ENCODE measurements around the gene TGFBR2.

Gene TGFBR2

DNA sequence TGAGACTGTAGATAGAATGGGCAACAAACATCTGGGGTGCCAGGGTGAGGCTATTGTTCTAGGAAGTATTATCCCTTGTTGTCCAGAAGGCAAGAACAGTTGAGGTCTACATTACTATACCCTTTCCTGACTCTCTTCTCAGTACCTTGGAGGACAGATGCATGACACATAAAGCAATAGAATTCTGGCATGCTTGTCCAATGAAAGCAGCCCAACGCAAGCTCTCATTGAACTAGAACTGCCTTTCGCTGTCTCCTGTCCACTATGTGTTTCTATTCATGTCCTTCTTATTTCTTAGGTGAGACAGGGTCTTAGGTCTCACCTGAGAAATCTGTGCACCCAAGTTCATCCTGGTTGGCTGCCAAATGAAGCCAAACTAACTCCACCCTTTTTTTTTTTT is 68.6 kb downstream of the TGFBR2 start:
- DNase-seq: no peak

DNA sequence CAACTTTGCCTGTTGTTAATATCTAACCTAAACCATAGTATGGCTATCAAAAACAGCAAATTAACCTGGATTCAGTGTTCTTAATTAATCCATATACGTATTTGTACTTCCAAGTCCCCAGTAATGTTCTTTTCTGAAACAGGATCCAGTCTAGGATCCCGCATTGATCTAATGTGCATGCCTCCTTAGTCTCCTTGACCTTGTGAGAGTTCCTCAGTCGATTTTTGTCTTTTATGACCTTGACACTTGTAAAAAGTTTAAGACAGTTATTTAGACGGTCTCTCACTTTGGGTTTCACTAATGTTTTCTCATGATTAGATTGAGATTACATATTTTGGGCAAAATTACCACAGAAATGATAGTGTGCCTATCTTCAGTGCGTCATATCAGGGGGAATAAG is 69.4 kb downstream of the TGFBR2 start:
- no peak for DNase-seq

DNA sequence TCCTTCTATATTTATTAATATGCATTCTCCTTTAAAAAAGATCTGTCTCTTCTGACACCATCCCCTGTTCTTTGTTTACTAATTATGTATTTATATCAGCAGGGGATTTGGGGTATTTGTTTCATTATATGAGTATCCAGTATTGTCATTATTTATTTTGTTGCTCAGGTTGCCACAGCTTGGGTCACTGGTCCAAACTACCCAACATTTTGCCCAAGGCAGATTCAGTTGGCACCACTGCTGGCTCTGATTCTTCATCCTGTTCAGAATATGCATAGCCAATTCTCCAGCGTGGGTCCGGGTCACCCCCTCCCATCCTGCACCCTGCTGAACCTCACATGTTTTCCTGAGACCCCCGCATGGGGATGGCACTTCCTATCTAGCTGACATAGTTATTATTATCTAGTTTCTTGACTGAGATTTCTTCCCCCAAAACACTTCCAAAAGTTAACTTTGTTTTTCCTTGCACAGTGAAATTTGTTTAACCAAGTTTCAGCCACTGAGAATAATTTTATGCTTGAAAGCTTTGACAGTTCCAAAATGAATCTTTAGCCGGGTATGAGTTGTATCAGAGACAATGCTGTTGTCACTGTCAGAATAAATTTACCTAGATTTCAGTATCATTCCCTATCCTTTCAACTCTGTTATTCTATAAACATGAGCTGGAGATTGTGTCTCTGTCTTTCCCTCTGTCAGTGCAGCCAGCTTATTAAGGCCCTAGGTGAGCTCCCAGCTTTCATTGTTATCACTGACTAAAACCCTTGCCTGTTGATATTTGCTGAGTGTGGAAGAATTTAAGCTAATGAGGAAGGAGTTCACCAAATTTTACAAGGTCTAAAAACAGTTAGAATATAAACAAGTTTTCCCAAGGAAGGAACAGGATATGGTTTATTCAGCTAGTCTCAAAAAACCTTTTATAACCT is 70.3 kb downstream of the TGFBR2 start:
- DNase-seq: no peak

DNA sequence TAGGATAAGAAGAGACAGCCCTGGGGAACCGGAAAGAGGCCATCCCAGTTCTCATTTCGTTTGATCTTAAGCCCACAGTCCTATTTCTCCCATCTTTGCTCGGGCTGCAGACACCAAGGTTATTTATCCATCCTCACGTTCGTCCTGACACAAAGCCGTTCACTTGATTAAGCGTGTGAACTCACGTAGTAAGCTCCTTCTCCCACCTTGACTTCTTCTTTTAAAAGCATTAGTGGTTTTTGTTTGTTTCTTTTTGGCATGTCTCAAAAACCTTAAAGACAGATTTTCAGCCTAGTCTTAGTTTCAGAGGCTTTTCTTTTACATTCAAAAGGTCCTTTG is 70.9 kb downstream of the TGFBR2 start:
- no peak for DNase-seq

DNA sequence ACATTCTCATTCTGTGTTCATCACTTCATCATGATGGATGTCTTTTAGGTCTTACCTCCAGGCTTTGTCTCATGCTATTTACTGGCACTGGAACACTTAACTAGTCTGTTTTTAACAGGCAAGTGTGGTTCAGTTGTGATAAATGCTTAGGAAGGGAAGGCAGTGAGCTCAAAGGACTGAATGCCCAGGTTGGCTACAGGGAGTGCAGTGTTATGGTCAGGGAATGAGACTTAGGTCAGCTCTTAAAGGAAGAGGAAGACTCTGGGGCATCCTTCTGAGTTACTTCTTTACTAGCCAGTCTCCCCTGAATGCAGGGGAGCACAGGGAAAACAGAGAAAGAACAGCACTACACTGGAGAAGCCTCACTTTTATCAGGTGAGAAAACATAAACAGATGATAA is 72.6 kb downstream of the TGFBR2 start:
- DNase-seq: no peak

DNA sequence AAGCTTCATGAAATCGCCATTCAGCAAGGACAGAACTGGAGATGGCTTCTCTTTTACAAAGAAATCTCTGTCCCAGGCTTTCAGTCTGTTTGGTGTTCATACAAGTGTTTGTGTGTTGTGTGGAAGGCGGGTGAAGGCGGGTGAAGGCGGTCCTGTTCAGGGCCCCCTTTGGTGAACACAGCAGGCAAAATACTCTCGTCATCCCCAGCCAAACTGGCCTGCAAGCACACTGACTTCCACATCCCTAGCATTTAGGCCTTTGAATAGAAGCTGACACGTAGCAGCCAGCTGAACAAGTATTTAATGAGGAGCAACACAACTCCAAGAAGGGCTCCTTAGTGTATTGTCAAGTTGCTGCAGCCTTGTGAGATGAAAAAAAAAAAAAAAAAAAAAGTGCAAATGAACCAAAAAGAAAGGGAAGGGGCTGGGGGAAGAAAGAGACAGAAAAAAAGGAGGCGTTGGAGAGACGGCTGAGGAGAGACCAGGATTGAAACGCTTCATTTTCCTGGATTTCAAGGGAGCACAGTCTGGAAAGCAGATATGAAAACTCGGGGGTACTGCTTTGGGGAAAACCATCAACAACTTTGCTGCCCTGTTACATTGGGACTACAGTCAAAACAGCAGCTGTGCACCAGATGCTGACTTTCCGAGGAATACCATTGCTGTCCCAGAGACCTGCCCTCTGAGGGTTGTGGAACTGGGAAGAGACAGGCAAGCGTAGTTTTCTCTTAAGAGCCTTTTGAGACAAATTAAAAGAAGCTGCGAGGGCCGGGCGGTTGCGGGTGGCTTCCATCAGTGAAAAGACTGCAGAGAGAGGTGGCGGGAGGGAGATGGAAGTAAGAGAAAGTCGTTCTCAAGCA is 74.6 kb downstream of the TGFBR2 start:
- DNase-seq: no peak

DNA sequence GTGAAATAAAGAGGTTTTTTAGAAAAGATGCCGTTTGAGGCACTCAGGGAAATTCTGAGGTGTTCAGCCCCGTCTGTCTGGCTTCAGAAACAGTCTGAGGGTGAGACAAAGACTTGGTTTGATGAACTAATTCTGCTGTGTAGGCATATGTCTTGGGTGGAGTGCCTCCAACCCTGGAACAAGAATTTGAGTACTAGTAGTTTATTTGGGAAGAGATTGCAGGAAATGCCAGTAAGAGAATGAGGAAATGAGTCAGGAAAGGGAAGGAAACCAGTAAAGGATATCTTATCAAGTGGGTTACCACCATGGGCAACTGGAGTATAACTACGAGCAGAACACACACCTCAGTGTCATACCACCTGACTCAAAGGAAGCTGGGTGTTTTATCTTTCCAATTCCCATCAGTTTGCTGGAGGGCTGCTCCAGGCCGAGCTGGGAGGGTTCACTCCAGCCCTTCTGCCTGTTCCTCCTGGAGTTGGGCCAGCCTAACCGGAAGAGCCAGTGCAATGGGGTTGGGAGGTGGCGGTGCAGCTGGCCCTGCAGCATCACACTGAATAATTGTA is 75.3 kb downstream of the TGFBR2 start:
- no peak for DNase-seq

DNA sequence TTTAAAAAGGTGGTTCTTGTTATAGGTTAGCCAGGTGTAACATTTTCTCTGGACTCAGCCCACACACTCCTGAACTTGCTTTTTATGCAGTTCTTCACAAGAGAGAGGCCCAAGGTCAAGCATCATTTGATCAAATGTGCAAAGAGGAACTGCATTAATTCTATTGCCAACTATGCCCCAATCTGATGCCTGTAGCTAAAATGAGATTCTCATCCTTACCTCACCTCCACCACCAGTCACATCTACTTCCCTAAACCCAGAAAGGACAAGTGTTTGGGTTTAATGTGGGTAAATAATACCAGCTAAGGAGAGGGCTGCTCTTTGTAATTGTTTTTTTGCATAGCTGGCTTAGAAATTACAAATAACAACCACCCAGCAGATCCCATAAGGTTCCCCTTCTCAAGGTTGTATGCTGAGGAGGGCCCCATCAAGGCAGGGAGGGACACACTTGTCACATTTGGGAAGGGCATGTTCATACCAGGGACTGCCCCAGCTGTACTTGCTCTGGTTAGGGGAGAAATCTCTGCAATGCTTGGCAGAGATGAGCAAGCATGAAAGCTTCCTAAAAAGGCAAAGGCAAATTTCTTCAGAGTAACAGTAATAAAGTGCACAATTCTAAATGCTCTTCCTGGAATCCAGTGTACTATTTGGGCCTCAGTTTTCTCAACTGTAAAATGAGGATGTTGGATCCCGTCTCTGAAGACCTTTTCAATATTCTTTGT is 76.2 kb downstream of the TGFBR2 start:
- no peak for DNase-seq

DNA sequence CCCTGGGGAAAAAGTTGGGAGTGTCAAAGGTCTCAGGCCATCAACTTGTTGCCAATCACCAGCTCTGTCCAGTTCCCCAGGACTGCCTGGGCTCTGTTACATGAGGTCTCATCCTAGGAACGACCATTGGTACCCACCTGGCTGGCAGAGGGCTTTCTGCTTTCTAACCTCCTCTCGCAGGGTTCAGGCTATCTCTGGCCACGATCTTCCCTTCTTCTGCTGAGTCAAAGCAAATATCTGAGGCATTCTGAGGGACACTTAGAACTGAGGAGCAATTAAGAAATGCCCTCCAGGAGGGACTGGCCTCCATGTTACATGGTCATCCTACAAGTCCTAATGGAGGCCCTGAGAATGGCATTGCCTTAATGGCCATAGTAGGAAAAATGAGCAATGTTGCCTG is 77.4 kb downstream of the TGFBR2 start:
- DNase-seq: no peak

DNA sequence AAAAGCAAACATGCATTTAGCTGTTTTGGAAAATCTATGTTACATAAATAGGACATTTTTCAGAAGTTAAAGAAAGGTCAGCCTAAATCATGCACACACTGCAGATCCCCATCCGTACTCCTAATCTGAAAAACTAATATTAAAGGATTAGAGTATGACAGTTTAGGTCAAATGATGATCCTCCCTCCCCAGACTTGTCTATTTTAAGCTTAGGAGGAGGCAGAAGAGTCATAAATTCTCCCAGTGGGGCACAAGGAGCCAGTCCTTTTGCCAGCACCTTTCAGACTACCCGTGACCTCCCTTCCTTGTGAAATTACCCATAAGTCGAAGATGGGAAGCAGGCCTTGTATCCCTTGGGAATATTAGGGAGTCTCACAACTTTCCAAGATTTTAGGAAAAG is 78.0 kb downstream of the TGFBR2 start:
- DNase-seq: no peak

DNA sequence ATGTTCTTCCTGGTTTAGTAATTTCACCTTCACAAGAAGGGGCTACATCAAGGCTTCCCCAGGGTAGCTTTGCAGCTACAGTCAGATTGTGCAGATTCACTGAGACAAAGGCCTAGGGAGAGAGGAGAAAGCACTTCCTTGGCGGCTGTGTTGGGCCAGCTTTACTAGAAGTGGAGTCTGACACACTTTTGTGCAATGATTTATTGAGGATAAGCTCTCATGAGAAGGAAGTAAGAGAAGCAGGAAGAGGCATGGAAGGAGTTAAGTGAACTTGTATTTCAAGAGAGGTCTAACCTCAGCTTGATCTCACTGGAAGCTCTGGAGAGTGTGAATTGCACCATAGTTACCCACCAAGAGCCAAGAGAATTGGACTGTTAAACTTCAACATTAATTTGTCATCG is 78.9 kb downstream of the TGFBR2 start:
- no peak for DNase-seq

DNA sequence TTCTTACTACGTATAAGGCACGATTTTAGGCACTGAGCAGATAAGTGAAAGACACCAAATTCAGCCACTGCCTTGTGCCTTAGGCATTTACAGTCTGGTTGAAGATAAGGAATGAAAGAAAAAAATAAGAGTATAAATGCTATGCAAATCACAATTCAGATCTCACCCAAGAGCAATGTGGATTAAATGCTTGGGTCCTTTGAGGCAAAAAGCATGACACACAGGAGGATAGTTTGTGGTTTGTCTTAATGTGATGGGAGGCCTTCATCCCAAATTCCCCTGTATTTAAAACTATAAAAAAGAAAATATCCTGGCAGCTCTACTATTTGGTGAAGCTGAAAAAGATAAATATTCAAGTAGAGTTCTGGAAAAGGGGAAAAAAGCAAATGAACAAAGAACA is 79.8 kb downstream of the TGFBR2 start:
- DNase-seq: no peak

DNA sequence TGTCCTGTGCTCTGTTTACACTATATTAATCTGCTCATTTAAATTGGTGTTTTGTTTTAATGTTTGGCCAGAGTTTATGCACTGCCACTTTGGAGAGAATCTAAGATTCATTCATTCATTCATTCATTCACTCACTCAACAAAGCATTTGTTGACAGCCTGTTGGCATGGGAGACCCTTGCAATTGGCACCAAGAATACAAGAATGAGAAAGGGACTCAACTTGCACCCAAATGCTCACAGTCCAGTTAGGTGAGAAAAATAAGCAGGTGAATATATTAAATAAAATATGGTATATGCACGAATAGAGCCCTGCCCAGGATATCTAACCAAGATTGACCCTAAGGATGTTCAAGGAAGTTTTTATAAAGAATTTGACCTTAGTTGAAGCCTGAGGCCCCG is 80.4 kb downstream of the TGFBR2 start:
- no peak for DNase-seq

DNA sequence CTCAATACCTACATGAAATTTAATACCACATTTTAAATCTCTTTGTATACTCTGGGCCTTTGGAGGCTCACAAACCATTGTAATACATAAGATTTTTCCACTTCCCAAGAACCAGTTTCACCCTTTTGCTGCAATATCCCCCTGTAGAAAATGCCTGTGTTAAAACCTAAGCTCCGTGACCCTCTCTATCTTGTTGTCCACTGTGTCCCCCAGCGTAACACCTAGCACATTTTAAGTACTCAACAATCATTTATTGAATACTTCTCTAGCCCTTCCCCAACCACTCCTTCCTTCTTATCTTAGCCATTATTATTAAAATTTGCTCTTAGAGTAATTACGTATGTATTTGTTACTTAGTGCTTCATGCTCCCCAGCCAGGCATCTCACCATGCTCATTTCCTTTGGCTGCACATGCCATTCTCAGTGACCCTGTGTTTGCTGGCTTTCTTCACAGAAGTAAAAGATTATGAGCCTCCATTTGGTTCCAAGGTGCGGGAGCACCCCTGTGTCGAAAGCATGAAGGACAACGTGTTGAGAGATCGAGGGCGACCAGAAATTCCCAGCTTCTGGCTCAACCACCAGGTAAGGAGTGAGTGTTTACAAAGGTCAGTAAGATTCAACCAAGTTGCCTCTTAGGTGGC is 81.6 kb downstream of the TGFBR2 start:
- no peak for DNase-seq

DNA sequence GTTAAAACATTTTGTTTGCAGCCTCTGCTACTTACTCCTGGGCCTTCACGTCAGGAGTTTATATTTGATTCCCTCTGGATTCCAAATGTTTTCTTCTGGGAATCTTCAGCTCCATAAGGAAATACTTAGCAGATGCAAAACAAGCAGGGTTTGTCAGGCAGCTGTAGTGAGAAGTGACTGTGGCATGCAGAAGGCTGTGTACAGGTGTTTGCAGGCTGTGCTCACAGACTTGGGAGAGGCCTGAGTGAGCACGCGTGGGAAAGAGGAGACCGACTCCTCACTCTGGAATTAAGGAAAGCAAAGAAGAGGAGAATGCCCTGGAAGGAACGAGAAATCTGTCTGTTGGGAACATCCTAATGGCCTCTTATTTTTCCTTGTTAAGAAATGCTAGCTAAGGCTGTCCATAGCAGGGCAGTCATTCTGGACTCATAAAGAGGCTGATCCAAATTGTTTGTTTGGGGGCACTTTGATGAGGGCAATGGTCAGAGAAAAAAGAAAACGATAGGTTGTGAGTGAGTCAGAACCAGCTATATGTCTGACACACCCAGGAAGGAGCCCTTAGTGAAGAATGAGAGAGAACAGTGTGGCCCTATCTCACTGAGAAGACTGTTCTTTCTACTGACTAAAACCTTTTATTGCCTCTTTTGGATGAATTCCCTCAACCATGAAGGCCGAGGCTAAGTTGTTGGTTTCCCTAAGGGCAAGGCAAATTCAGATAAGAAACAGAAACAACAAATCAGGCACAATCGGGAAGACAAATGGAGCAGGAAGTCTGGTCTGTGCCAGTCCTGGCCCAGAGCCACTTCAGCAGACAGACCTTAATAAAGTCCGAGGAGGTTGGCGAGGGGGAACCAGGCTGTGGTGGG is 82.6 kb downstream of the TGFBR2 start:
- no peak for DNase-seq

DNA sequence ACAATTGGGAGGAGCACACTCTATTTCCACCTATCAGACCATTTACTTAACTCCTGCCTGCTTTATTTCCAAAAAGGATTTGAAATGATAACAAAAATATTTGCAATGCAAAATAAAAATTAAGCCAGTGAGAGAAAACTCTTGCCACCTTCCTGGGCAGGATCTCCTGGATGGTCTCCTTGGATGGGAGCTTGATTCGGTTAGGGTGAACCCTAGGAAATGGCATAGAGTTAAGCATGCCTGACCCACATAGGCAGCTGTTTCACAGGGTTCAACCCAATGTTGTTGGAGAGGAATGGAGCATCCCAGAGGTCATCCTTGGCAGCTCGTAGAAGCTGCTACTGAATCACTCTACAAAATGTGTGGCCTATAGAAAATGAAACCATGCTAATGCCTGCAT is 83.8 kb downstream of the TGFBR2 start:
- no peak for DNase-seq

DNA sequence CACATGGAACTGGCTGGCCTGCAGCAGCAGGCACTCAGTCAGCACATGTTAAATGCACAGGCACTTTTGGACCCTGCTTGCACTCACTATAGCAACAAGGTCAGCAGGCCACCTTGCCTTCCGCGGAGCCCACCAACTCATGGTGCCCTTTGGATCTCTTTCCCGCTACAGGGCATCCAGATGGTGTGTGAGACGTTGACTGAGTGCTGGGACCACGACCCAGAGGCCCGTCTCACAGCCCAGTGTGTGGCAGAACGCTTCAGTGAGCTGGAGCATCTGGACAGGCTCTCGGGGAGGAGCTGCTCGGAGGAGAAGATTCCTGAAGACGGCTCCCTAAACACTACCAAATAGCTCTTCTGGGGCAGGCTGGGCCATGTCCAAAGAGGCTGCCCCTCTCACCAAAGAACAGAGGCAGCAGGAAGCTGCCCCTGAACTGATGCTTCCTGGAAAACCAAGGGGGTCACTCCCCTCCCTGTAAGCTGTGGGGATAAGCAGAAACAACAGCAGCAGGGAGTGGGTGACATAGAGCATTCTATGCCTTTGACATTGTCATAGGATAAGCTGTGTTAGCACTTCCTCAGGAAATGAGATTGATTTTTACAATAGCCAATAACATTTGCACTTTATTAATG is 85.0 kb downstream of the TGFBR2 start:
- no peak for DNase-seq

DNA sequence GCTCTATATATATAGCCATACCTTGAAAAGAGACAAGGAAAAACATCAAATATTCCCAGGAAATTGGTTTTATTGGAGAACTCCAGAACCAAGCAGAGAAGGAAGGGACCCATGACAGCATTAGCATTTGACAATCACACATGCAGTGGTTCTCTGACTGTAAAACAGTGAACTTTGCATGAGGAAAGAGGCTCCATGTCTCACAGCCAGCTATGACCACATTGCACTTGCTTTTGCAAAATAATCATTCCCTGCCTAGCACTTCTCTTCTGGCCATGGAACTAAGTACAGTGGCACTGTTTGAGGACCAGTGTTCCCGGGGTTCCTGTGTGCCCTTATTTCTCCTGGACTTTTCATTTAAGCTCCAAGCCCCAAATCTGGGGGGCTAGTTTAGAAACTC is 85.5 kb downstream of the TGFBR2 start:
- no peak for DNase-seq

DNA sequence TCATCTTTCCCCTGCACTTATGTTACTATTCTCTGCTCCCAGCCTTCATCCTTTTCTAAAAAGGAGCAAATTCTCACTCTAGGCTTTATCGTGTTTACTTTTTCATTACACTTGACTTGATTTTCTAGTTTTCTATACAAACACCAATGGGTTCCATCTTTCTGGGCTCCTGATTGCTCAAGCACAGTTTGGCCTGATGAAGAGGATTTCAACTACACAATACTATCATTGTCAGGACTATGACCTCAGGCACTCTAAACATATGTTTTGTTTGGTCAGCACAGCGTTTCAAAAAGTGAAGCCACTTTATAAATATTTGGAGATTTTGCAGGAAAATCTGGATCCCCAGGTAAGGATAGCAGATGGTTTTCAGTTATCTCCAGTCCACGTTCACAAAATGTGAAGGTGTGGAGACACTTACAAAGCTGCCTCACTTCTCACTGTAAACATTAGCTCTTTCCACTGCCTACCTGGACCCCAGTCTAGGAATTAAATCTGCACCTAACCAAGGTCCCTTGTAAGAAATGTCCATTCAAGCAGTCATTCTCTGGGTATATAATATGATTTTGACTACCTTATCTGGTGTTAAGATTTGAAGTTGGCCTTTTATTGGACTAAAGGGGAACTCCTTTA is 86.2 kb downstream of the TGFBR2 start:
- DNase-seq: no peak

DNA sequence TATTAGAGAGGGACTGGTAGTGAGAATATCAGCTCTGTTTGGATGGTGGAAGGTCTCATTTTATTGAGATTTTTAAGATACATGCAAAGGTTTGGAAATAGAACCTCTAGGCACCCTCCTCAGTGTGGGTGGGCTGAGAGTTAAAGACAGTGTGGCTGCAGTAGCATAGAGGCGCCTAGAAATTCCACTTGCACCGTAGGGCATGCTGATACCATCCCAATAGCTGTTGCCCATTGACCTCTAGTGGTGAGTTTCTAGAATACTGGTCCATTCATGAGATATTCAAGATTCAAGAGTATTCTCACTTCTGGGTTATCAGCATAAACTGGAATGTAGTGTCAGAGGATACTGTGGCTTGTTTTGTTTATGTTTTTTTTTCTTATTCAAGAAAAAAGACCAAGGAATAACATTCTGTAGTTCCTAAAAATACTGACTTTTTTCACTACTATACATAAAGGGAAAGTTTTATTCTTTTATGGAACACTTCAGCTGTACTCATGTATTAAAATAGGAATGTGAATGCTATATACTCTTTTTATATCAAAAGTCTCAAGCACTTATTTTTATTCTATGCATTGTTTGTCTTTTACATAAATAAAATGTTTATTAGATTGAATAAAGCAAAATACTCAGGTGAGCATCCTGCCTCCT is 87.2 kb downstream of the TGFBR2 start:
- DNase-seq: peak; percentile 76
